Ammon's horn (tissue), 1 donor: Measurements from ENCODE around the gene PTRHD1.
"Not testable (repeated sequence)": the region's sequence is repeated elsewhere in the genome, so short reads cannot be mapped to it uniquely, and the experiment has no call there.

ENCODE experiments used
- DNase-seq: peaks from one replicate; pipeline ENCODE4 v3.0.0-alpha.2; 2016; ENCODE audit warnings: low spot score

Gene PTRHD1

GRCh38 chr2:24792874-24793760 is at the start of gene PTRHD1, which contains the start of gene CENPO:
PTRHD1 (minus strand) TSS chr2:24793391; CDS start chr2:24793377, 14 bp downstream.
CENPO (plus strand) TSS chr2:24793425; CDS start chr2:24793920, 495 bp downstream.
- peak; percentile 97 for DNase-seq

- DNase-seq, result no peak
Measured at GRCh38 chr2:24842081-24843050, 49.2 kb upstream of the PTRHD1 start.

GRCh38 chr2:24840962-24841945 is 48.1 kb upstream of the PTRHD1 start:
- DNase-seq, result peak; percentile 37

GRCh38 chr2:24840164-24840869 is 47.1 kb upstream of the PTRHD1 start:
- DNase-seq, result no peak

- DNase-seq, result no peak
Measured at GRCh38 chr2:24839729-24840128, 46.5 kb upstream of the PTRHD1 start.

- no peak for DNase-seq
Measured at GRCh38 chr2:24838541-24838940, 45.4 kb upstream of the PTRHD1 start.

GRCh38 chr2:24837996-24838513 is 44.9 kb upstream of the PTRHD1 start:
- DNase-seq, result no peak

GRCh38 chr2:24836706-24837105 is 43.5 kb upstream of the PTRHD1 start:
- no peak for DNase-seq

- no peak for DNase-seq
Measured at GRCh38 chr2:24836206-24836605, 43.0 kb upstream of the PTRHD1 start.

GRCh38 chr2:24835411-24835810 is 42.2 kb upstream of the PTRHD1 start:
- not testable (repeated sequence) for DNase-seq

- DNase-seq, result no peak
Measured at GRCh38 chr2:24834733-24835395, 41.7 kb upstream of the PTRHD1 start.

- no peak for DNase-seq
Measured at GRCh38 chr2:24833821-24834732, 40.9 kb upstream of the PTRHD1 start.

GRCh38 chr2:24832931-24833701 is 39.9 kb upstream of the PTRHD1 start:
- peak; percentile 59 for DNase-seq

GRCh38 chr2:24832521-24832920 is 39.3 kb upstream of the PTRHD1 start:
- no peak for DNase-seq

GRCh38 chr2:24832073-24832461 is 38.9 kb upstream of the PTRHD1 start:
- DNase-seq, result peak; percentile 90

- no peak for DNase-seq
Measured at GRCh38 chr2:24831221-24832072, 38.3 kb upstream of the PTRHD1 start.

GRCh38 chr2:24830786-24831185 is 37.6 kb upstream of the PTRHD1 start:
- DNase-seq, result no peak
